GM12873 (cell line): ENCODE data around the gene TOP3A.

ENCODE experiments used
- CTCF ChIP-seq: IDR thresholded peaks from 2 replicates; pipeline ENCODE4 v1.5.1; 2012; ENCODE audit warnings: low read depth, mild to moderate bottlenecking, moderate library complexity, low read length, control low read depth; ENCODE audit not compliant: insufficient read depth; ENCODE audit errors: missing control alignments

The TOP3A gene

GRCh38 chr17:18280766-18281371, 33.9 kb downstream of the TOP3A start:
- TF ChIP-seq CTCF = no peak

- TF ChIP-seq CTCF = no peak
Measured at GRCh38 chr17:18280249-18280648, 34.5 kb downstream of the TOP3A start.

DNA sequence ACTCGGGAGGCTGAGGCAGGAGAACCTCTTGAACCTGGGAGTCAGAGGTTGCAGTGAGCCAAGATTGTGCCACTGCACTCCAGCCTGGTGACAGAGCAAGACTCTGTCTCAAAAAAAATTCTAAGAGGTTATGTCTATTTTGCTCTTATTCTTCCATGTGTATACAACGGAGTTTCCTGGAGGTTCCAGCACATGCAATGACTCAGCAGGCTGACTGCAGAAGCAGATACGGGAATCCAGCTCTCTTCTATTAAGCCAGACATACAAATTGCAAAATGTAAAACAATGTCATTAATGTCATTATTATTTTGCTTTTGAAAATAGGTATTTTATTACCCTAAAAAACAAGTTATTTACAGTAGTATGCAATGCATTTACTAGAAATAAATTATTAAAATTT, 35.9 kb downstream of the TOP3A start:
- TF ChIP-seq CTCF = no peak

DNA sequence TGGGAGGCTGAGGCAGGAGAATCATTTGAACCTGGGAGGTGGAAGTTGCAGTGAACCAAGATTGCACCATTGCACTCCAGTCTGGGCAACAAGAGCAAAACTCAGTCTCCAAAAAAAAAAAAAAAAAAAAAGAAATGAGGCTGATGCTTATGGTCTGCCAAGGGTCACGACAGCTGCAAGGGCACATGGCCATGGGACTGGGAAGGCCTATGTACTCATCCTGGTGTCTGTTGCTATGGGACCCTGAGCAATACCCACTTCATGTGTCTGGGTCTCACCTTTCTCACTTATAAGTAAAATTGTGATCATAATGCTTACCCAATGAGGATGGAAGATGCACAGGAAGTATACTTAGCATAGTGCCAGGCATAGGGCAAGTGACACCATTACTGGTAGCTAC, 37.7 kb downstream of the TOP3A start:
- no peak for TF ChIP-seq CTCF

GRCh38 chr17:18270046-18270931, 44.5 kb downstream of the TOP3A start:
- TF ChIP-seq CTCF = no peak

DNA sequence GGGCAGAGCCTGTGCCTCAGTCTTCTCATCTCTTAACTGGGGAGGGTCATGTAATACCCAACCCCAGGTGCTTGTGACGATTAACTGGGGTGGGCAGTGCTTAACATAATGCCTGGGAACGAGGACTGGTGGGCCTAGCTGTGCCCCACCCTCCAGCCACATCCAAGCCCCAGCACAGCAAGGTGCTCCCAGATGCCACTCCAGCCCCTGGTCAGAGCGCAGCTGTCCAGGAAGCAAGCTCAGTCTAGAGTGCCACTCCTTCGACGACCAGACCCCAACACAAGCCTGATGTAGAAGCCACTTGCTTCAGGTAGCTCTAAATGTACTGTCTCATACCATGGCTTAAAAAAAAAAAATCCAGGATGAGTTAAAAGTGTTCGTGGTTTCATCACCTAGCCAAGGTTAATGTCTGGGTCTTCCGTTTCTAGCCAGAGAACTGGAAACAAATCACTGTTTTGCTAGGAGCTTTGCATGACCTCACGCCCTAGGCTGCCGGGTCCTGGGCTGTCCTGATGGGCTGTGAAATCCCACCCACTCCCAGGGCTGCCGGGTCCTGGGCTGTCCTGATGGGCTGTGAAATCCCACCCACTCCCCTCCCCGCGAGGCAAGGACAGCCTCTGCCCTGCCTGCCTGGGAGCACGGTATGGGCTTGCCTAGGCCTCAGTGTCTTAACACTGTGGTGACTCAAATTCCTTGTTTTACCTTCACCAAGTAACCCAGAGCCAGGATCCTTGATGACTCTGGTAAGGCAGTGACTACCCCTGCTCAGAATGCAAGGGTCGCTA, 46.7 kb downstream of the TOP3A start:
- no peak for TF ChIP-seq CTCF

- TF ChIP-seq CTCF = no peak
Measured at GRCh38 chr17:18267366-18267765, 47.4 kb downstream of the TOP3A start.
